Smooth muscle cell (in vitro differentiated cells): ENCODE data around the gene AGAP1. TPM values are rescaled to one million over a fixed set of nuclear protein-coding genes. Genes with fewer than 3 reads are reported as not detected.
"Not testable (repeated sequence)": the region's sequence is repeated elsewhere in the genome, so short reads cannot be mapped to it uniquely, and the experiment has no call there.

Experiments
- DNase-seq: peaks from one replicate; lab custom pipeline; 2025; ENCODE audit not compliant: unreplicated experiment; lab: John Stamatoyannopoulos, UW
- H2AFZ ChIP-seq: fragments of 200-600 bp; sonication (generic); 2 replicates; pipeline ENCODE4 v1.6.0; 2016; ENCODE audit warnings: antibody characterized with exemption, low read depth, mild to moderate bottlenecking
- H3F3A ChIP-seq: fragments of 200-600 bp; sonication (generic); 2 replicates; pipeline ENCODE4 v1.6.0; 2017; ENCODE audit warnings: antibody characterized with exemption, low read depth
- H3K27ac ChIP-seq: fragments of 200-600 bp; sonication (generic); 2 replicates; pipeline ENCODE4 v1.5.1; 2016; ENCODE audit warnings: low read depth, mild to moderate bottlenecking
- H3K27me3 ChIP-seq: fragments of 200-600 bp; sonication (generic); 2 replicates; pipeline ENCODE4 v1.6.1; 2016; ENCODE audit warnings: low read depth, mild to moderate bottlenecking
- H3K36me3 ChIP-seq: fragments of 200-600 bp; sonication (generic); 2 replicates; pipeline ENCODE4 v1.5.1; 2016; ENCODE audit warnings: low read depth
- H3K4me1 ChIP-seq: fragments of 200-600 bp; sonication (generic); 2 replicates; pipeline ENCODE4 v1.5.1; 2016; ENCODE audit warnings: low read depth
- H3K4me2 ChIP-seq: fragments of 200-600 bp; sonication (generic); 2 replicates; pipeline ENCODE4 v1.6.0; 2016; ENCODE audit warnings: mild to moderate bottlenecking
- H3K4me3 ChIP-seq: fragments of 200-600 bp; sonication (generic); 2 replicates; pipeline ENCODE4 v1.5.1; 2016; ENCODE audit warnings: mild to moderate bottlenecking
- H3K79me2 ChIP-seq: fragments of 200-600 bp; sonication (generic); 2 replicates; pipeline ENCODE4 v1.6.0; 2016; ENCODE audit warnings: low read depth, mild to moderate bottlenecking
- H3K9ac ChIP-seq: fragments of 200-600 bp; sonication (generic); 2 replicates; pipeline ENCODE4 v1.6.0; 2016; ENCODE audit warnings: low read depth
- H3K9me3 ChIP-seq: fragments of 200-600 bp; sonication (generic); replicated peaks from 2 replicates; pipeline ENCODE4 v1.5.1; 2016; ENCODE audit warnings: low read depth
- H4K20me1 ChIP-seq: fragments of 200-600 bp; sonication (generic); 2 replicates; pipeline ENCODE4 v1.6.0; 2016; ENCODE audit warnings: low read depth
- CTCF ChIP-seq: fragments of 200-600 bp; sonication (generic); IDR thresholded peaks from 2 replicates; pipeline ENCODE4 v1.5.1; 2017; ENCODE audit warnings: borderline replicate concordance, mild to moderate bottlenecking, antibody characterized with exemption; ENCODE audit not compliant: insufficient read depth, poor library complexity, severe bottlenecking
- WGBS: methylation state at CpG from one replicate; pipeline ENCODE4 v1.1.7; 2016; ENCODE audit warnings: low lambda C conversion rate; 5-methylcytosine and 5-hydroxymethylcytosine counted together
- polyA plus RNA-seq: library from polyadenylated mRNA; unstranded; fragments of >200 nt; fragmentation: Nextera tagmentation; extraction: Ambion mirVana; gene quantifications from 2 replicates; pipeline ENCODE4 v1.2.1, GENCODE V29; 2016
- total RNA-seq: library from RNA; depleted of rRNA; stranded (reverse); fragments of >200 nt; gene quantifications from 2 replicates; pipeline ENCODE4 v1.2.3, GENCODE V29; 2014

Gene AGAP1
- total and polyA plus RNA-seq, 2 experiments from 2014 or later, result 3.9 to 9.8 TPM

GRCh38 chr2:236061899-236062298, 568.1 kb downstream of the AGAP1 start:
- Histone ChIP-seq H3K4me3 (no peak overlapping the region), H3K27me3 (no peaks in the 10 kb centered on the region), H2AFZ (no peak overlapping the region), H4K20me1 (no peaks in the 10 kb centered on the region), H3K27ac (no peak overlapping the region), H3K9me3 (peaks cover 6% of the 10 kb centered on the region), H3K36me3 (peaks cover 9% of the 10 kb centered on the region), H3K4me1 (no peaks in the 10 kb centered on the region), H3F3A (no peaks in the 10 kb centered on the region), H3K9ac (no peak overlapping the region), H3K4me2 (no peak overlapping the region), H3K79me2 (no peaks in the 10 kb centered on the region)
- WGBS, result 93% methylated on average over 12 of the region's 12 CpGs
- DNase-seq, result no peak
- TF ChIP-seq CTCF, result no peak

GRCh38 chr2:236062806-236063205, 569.0 kb downstream of the AGAP1 start:
- H3K36me3 ChIP-seq, H4K20me1 ChIP-seq, DNase-seq, H3K4me3 ChIP-seq, H3K4me2 ChIP-seq, H3F3A ChIP-seq, H3K9me3 ChIP-seq, H3K27me3 ChIP-seq, H3K4me1 ChIP-seq, H3K79me2 ChIP-seq, H3K9ac ChIP-seq, H3K27ac ChIP-seq, H2AFZ ChIP-seq: not testable (repeated sequence)
- 100% methylated on average over 5 of the region's 5 CpGs for WGBS

- TF ChIP-seq CTCF, result no peak
- no peak for DNase-seq
- no peaks in the 10 kb centered on the region for H4K20me1 ChIP-seq
- H3K4me2 ChIP-seq, result no peak overlapping the region
- H3K79me2 ChIP-seq, result no peaks in the 10 kb centered on the region
- no peaks in the 10 kb centered on the region for H3F3A ChIP-seq
- H3K27me3 ChIP-seq, result no peaks in the 10 kb centered on the region
- no peaks in the 10 kb centered on the region for H3K9me3 ChIP-seq
- no peak overlapping the region for H3K9ac ChIP-seq
- no peak overlapping the region for H3K27ac ChIP-seq
- 95% methylated on average over 7 of the region's 7 CpGs for WGBS
- no peak overlapping the region for H2AFZ ChIP-seq
- no peak overlapping the region for H3K4me3 ChIP-seq
- no peaks in the 10 kb centered on the region for H3K4me1 ChIP-seq
- H3K36me3 ChIP-seq, result no peaks in the 10 kb centered on the region
These were observed 570.2 kb downstream of the AGAP1 start for GRCh38 chr2:236063994-236064393.

- no peak overlapping the region for H3K4me2 ChIP-seq
- H3F3A ChIP-seq, result no peaks in the 10 kb centered on the region
- H3K79me2 ChIP-seq, result no peaks in the 10 kb centered on the region
- no peak overlapping the region for H3K27ac ChIP-seq
- H4K20me1 ChIP-seq, result no peaks in the 10 kb centered on the region
- H3K36me3 ChIP-seq, result no peaks in the 10 kb centered on the region
- WGBS, result 87% methylated on average over 15 of the region's 15 CpGs
- no peak overlapping the region for H3K4me3 ChIP-seq
- no peak overlapping the region for H3K9ac ChIP-seq
- TF ChIP-seq CTCF, result no peak
- H3K9me3 ChIP-seq, result no peaks in the 10 kb centered on the region
- DNase-seq, result no peak
- H2AFZ ChIP-seq, result no peak overlapping the region
- no peaks in the 10 kb centered on the region for H3K4me1 ChIP-seq
- H3K27me3 ChIP-seq, result no peaks in the 10 kb centered on the region
These were observed 571.7 kb downstream of the AGAP1 start for GRCh38 chr2:236065314-236066160.
